MM.1S (cell line): ENCODE measurements around the gene NOXO1.

Experiments used
- CTCF ChIP-seq: fragments of 300-600 bp; sonication (generic); IDR thresholded peaks from 2 replicates; pipeline ENCODE4 v1.5.1; 2016; ENCODE audit warnings: antibody characterized with exemption, low read length, mixed read lengths
- EZH2 ChIP-seq: fragments of 300-600 bp; sonication (generic); optimal IDR thresholded peaks from 2 replicates; pipeline ENCODE3; 2017; ENCODE audit warnings: low read depth, mild to moderate bottlenecking, antibody characterized with exemption, low read length, mixed read lengths
- EZH2phosphoT487 ChIP-seq: fragments of 300-600 bp; sonication (generic); IDR thresholded peaks from 2 replicates; pipeline ENCODE4 v1.6.1; 2018; ENCODE audit warnings: antibody characterized with exemption, low read length

GRCh38 chr16:1991588-1991947 lies 10.3 kb upstream of the NOXO1 start:
- TF ChIP-seq CTCF (no peak), EZH2 (no peak), EZH2phosphoT487 (no peak)
